Trophoblast cell (in vitro differentiated cells and primary cell): Measurements from ENCODE around the gene SYP.

Source experiments
- DNase-seq, 2 donors: peaks; one replicate each; pipeline ENCODE4 v3.0.0-alpha.2; 2016
- H2AFZ ChIP-seq: 2 replicates; pipeline ENCODE4 v1.6.1; 2013; ENCODE audit warnings: low read length, moderate library complexity, mild to moderate bottlenecking; ENCODE audit not compliant: insufficient read depth, poor library complexity
- H2AK5ac ChIP-seq: 2 replicates; pipeline ENCODE4 v1.6.1; 2013; ENCODE audit warnings: mild to moderate bottlenecking, low read length
- H2BK120ac ChIP-seq: 2 replicates; pipeline ENCODE4 v1.6.1; 2013; ENCODE audit warnings: low read length, mild to moderate bottlenecking, moderate library complexity; ENCODE audit not compliant: insufficient read depth, poor library complexity
- H2BK12ac ChIP-seq: 2 replicates; pipeline ENCODE4 v1.6.1; 2013; ENCODE audit warnings: mild to moderate bottlenecking, low read length, moderate library complexity
- H2BK5ac ChIP-seq: 2 replicates; pipeline ENCODE4 v1.6.1; 2013; ENCODE audit warnings: low read length, low read depth, moderate library complexity, mild to moderate bottlenecking; ENCODE audit not compliant: poor library complexity
- H3K14ac ChIP-seq: 2 replicates; pipeline ENCODE4 v1.6.1; 2013; ENCODE audit warnings: mild to moderate bottlenecking, low read length
- H3K18ac ChIP-seq: 2 replicates; pipeline ENCODE4 v1.6.1; 2013; ENCODE audit warnings: mild to moderate bottlenecking, low read length
- H3K23ac ChIP-seq: 2 replicates; pipeline ENCODE4 v1.6.1; 2013; ENCODE audit warnings: low read length
- H3K27ac ChIP-seq: 2 replicates; pipeline ENCODE4 v1.5.1; 2013; ENCODE audit warnings: low read depth, mild to moderate bottlenecking, inconsistent platforms, low read length, moderate library complexity
- H3K27me3 ChIP-seq: 2 replicates; pipeline ENCODE4 v1.6.1; 2013; ENCODE audit warnings: inconsistent platforms, mild to moderate bottlenecking, low read length, moderate library complexity; ENCODE audit not compliant: insufficient read depth
- H3K36me3 ChIP-seq, 2 experiments: 1 replicate in 1 of 2; 2 replicates in 1 of 2; pipeline ENCODE4 v1.6.1; 2013; ENCODE audit warnings: low read length in 2 of 2, mild to moderate bottlenecking in 2 of 2, moderate library complexity in 1 of 2; ENCODE audit not compliant: insufficient read depth in 2 of 2, control insufficient read depth in 1 of 2
- H3K4ac ChIP-seq: 2 replicates; pipeline ENCODE4 v1.6.1; 2013; ENCODE audit warnings: low read depth, mild to moderate bottlenecking, low read length, moderate library complexity
- H3K4me1 ChIP-seq, 2 experiments: 1 replicate in 1 of 2; 2 replicates in 1 of 2; pipeline ENCODE4 v1.6.1; 2013; ENCODE audit warnings: low read length in 2 of 2, mild to moderate bottlenecking in 2 of 2, moderate library complexity in 1 of 2; ENCODE audit not compliant: insufficient read depth in 2 of 2, control insufficient read depth in 1 of 2
- H3K4me2 ChIP-seq: 2 replicates; pipeline ENCODE4 v1.6.1; 2013; ENCODE audit warnings: inconsistent platforms, mild to moderate bottlenecking, low read length, moderate library complexity
- H3K4me3 ChIP-seq: 2 replicates; pipeline ENCODE4 v1.5.1; 2013; ENCODE audit warnings: mild to moderate bottlenecking, low read depth, low read length, inconsistent platforms
- H3K79me1 ChIP-seq: one replicate; pipeline ENCODE4 v1.6.1; 2013; ENCODE audit warnings: low read length
- H3K79me2 ChIP-seq: 2 replicates; pipeline ENCODE4 v1.6.1; 2013; ENCODE audit warnings: low read length, mild to moderate bottlenecking; ENCODE audit not compliant: control insufficient read depth, insufficient read depth, poor library complexity
- H3K9ac ChIP-seq: 2 replicates; pipeline ENCODE4 v1.6.1; 2013; ENCODE audit warnings: mild to moderate bottlenecking, low read length
- H3K9me3 ChIP-seq: 2 replicates; pipeline ENCODE4 v1.6.1; 2013; ENCODE audit warnings: low read depth, mild to moderate bottlenecking, control low read depth, inconsistent platforms, low read length; ENCODE audit not compliant: insufficient read depth
- H4K12ac ChIP-seq: 2 replicates; pipeline ENCODE4 v1.6.1; 2013; ENCODE audit warnings: low read depth, mild to moderate bottlenecking, low read length, moderate library complexity
- H4K8ac ChIP-seq: 2 replicates; pipeline ENCODE4 v1.6.1; 2013; ENCODE audit warnings: low read depth, mild to moderate bottlenecking, low read length, moderate library complexity
- H4K91ac ChIP-seq: one replicate; pipeline ENCODE4 v1.6.1; 2013; ENCODE audit warnings: low read depth, mild to moderate bottlenecking, low read length, moderate library complexity
- WGBS: extraction: QIAGEN DNeasy Blood & Tissue Kit; methylation state at CpG from one replicate; pipeline ENCODE4 v1.1.7; 2013; ENCODE audit warnings: missing lambda C conversion rate; ENCODE audit not compliant: insufficient read length, insufficient coverage; ENCODE audit errors: extremely low coverage; 5-methylcytosine and 5-hydroxymethylcytosine counted together

Gene SYP

DNA sequence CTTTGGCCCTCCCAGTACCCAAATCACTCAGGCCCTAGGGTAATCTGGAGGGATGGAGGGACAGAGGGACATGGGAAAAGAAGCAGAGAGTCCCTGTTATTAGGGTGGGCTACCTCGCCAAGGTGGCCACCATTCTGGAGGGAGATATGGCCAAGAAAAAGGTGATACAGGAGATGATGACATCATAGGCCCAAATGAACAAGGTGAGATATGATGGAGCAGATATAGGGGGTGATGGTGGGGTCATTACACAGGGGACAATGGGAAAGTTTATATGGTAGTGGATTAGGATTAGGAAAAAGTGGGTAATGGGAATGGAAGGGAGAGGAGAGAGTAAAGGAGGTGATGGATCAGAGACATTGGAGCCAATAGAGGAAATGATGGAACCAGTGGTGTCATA is 12.9 kb upstream of the SYP start:
- Histone ChIP-seq H3K9ac (no peak overlapping the region), H3K79me2 (no peaks in the 10 kb centered on the region), H2AK5ac (no peak overlapping the region), H3K4me3 (no peak overlapping the region), H3K4me2 (no peak overlapping the region), H3K4me1 (no peaks in the 10 kb centered on the region), H3K36me3 (no peaks in the 10 kb centered on the region), H3K27ac (no peak overlapping the region), H3K79me1 (no peaks in the 10 kb centered on the region), H3K27me3 (no peaks in the 10 kb centered on the region), H2BK12ac (no peak overlapping the region), H3K4ac (no peak overlapping the region), H3K18ac (no peak overlapping the region), H3K23ac (no peak overlapping the region), H4K91ac (no peak overlapping the region), H2AFZ (no peak overlapping the region), H4K12ac (no peak overlapping the region), H2BK5ac (no peak overlapping the region), H3K9me3 (no peaks in the 10 kb centered on the region), H2BK120ac (no peak overlapping the region), H4K8ac (no peak overlapping the region), H3K14ac (no peak overlapping the region)
- WGBS, result no CpG with 5 or more reads among the region's 1 CpG
- no peak for DNase-seq

DNA sequence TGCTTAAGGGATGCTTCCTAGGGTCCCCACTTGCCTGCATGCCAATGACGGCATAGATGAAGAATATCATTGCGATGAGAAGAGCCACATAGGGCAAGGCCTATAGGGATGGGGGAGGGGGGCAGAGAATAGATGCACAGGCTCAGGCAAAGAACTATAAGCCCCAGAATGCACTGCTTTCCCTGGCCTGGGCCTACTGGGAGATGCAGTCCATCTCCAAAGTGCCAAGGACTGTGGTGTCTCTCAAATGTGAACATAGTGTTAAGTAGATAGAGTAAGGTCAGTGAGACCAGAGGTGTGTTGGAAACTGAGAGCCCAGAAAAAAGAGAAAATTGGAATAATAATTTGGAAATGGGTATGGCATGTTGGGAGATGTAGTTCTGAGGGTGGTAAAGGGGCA is 12.2 kb upstream of the SYP start:
- Histone ChIP-seq H2BK5ac (no peak overlapping the region), H3K4me3 (no peak overlapping the region), H3K79me1 (no peaks in the 10 kb centered on the region), H2BK12ac (no peak overlapping the region), H3K4me1 (no peaks in the 10 kb centered on the region), H4K91ac (no peak overlapping the region), H3K36me3 (no peaks in the 10 kb centered on the region), H2BK120ac (no peak overlapping the region), H3K9ac (no peak overlapping the region), H3K9me3 (no peaks in the 10 kb centered on the region), H4K12ac (no peak overlapping the region), H3K4me2 (no peak overlapping the region), H3K79me2 (no peaks in the 10 kb centered on the region), H3K27ac (no peak overlapping the region), H2AFZ (no peak overlapping the region), H3K4ac (no peak overlapping the region), H3K18ac (no peak overlapping the region), H3K14ac (no peak overlapping the region), H3K27me3 (no peaks in the 10 kb centered on the region), H3K23ac (no peak overlapping the region), H2AK5ac (no peak overlapping the region), H4K8ac (no peak overlapping the region)
- no CpG with 5 or more reads among the region's 2 CpGs for WGBS
- DNase-seq, result no peak

DNA sequence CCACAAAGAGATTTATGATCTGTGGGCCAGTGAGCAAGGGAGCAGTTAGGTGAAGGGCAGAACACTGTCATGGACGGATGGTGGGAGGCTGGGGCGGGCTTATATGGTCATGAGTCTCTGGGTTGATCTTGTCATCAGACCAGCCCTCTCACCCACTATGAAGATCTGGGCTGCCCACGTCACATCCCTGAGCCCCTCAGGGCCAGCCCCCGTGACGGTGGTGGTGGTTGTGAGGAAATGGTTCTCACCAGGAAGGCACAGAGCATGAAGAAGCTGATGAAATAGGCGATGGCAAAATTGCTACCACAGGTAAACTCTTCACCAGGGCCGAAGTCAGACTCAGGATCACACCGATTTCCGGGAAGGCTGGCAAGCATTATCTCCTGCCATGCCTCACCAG is 11.1 kb upstream of the SYP start:
- Histone ChIP-seq H3K9me3 (no peaks in the 10 kb centered on the region), H3K4ac (no peak overlapping the region), H3K27me3 (no peaks in the 10 kb centered on the region), H3K79me1 (no peaks in the 10 kb centered on the region), H3K4me2 (no peak overlapping the region), H4K91ac (no peak overlapping the region), H4K8ac (no peak overlapping the region), H2AK5ac (no peak overlapping the region), H2BK12ac (no peak overlapping the region), H3K4me3 (no peak overlapping the region), H4K12ac (no peak overlapping the region), H3K36me3 (no peaks in the 10 kb centered on the region), H2BK5ac (no peak overlapping the region), H3K4me1 (no peaks in the 10 kb centered on the region), H2BK120ac (no peak overlapping the region), H3K79me2 (no peaks in the 10 kb centered on the region), H3K18ac (no peak overlapping the region), H2AFZ (no peak overlapping the region), H3K27ac (no peak overlapping the region), H3K14ac (no peak overlapping the region), H3K23ac (no peak overlapping the region), H3K9ac (no peak overlapping the region)
- no peak for DNase-seq
- WGBS, result no CpG with 5 or more reads among the region's 9 CpGs

DNA sequence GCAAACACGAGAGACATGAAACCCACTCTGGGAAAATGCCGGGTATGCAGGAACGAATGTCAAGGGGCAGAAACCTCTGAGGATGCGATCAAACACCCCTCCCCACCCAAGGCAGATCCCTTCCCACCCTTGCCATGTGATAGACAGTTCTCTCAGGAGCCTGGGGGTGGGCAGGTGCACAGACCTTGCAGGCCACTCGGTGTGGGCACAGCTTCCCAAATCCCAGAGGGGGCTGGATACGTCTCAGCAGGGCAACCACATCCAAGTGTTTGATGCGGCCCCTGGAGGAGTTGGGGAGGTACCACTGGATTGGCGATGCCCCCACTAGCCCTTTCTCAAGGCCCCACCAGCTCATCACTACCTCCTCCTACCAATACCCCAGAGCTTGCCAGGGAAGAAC is 10.4 kb upstream of the SYP start:
- WGBS, result no CpG with 5 or more reads among the region's 8 CpGs
- H4K8ac ChIP-seq, result no peak overlapping the region

More for the DNA sequence above, 10.4 kb upstream of the SYP start:
- Histone ChIP-seq H4K12ac (no peak overlapping the region), H3K23ac (no peak overlapping the region), H2AFZ (no peak overlapping the region), H3K4me2 (no peak overlapping the region), H3K14ac (no peak overlapping the region), H3K4me1 (no peaks in the 10 kb centered on the region), H3K36me3 (no peaks in the 10 kb centered on the region), H3K79me1 (no peaks in the 10 kb centered on the region), H2BK5ac (no peak overlapping the region), H3K9me3 (no peaks in the 10 kb centered on the region), H3K18ac (no peak overlapping the region), H3K4ac (no peak overlapping the region), H3K79me2 (no peaks in the 10 kb centered on the region), H3K4me3 (no peak overlapping the region), H2BK12ac (no peak overlapping the region), H3K27me3 (no peaks in the 10 kb centered on the region), H2BK120ac (no peak overlapping the region), H2AK5ac (no peak overlapping the region), H3K27ac (no peak overlapping the region), H3K9ac (no peak overlapping the region), H4K91ac (no peak overlapping the region)
- no peak for DNase-seq
